GM19438 (cell line): ENCODE results near the gene LRRTM4.

Source experiments
- ATAC-seq: cut with Tn5 transposase; IDR thresholded peaks from one replicate; pipeline ENCODE4 v1.9.1; 2021; ENCODE audit warnings: low read depth; ENCODE audit not compliant: unreplicated experiment

Gene LRRTM4

DNA sequence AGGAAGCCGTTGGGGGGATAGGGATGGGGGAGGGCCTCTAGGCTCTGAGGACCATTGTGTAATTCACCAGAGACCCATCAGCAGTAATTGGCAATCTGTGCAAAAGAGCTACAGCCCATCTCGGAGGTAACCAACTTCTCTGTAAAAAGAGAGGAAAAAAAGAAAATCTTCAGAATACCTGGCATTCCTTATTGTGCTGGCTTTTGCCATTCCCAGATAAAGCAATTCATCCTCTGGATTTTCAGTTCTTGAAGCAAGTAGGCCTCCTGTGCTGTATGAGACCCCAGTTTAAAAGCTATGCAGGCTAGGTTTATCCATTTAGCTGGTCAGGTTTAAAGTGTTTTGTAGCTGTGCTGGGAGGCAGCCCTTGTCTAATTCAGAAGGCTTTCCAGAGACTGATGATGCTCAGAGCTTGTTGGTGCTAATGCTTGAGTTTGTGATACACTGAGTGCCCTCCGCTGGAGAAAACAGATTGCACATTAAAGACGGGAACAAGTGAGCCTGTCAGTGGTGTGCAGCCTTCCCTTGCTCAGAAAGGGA lies at the start of gene LRRTM4:
Gene LRRTM4, minus strand, starts transcription at position 446 of the 540 bp plus-strand sequence.
- ATAC-seq, result no peak

DNA sequence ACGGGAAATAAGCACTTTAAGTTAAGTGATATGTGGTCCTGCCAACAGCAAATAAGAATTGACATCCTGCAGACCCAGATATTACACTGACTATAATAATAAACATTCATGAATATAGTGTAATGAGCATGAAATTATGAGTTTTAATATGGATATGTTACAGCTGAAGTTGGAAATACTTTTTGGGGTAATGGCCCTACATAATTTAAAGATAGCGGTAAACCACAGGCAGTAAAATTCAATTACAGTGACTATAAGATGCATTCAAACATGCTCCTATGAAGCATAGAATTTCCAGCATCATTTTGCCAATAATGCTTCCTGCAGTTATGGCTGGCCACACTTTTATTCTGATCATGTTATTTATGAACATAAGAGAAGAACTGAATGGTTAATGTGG lies 49.4 kb upstream of the LRRTM4 start:
- ATAC-seq, result no peak

DNA sequence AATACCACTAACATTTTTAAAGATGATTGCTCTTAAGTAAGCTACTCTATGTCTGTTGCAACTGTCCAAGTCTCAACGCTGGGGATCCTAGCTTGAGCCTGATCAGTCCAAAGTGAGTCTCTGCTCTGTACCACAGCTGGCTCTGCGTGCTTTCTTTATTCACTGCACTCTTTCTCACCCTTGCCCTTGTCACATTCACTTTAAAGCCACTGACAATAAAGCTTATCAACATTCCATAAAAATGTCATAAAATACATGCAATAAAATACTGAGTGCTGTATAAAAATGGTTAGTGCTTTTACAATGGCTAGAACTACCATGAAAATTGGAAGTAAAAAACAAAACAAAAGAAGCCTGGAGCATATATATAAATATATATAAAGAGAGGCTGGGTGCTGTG lies 45.5 kb upstream of the LRRTM4 start:
- ATAC-seq, result no peak

- ATAC-seq, result no peak
Measured at GRCh38 chr2:77566582-77566981, 44.4 kb upstream of the LRRTM4 start.

- no peak for ATAC-seq
Measured at GRCh38 chr2:77566131-77566530, 44.0 kb upstream of the LRRTM4 start.

- no peak for ATAC-seq
Measured at GRCh38 chr2:77552956-77553355, 30.8 kb upstream of the LRRTM4 start.

GRCh38 chr2:77538031-77538430 lies 15.9 kb upstream of the LRRTM4 start:
- ATAC-seq, result no peak

DNA sequence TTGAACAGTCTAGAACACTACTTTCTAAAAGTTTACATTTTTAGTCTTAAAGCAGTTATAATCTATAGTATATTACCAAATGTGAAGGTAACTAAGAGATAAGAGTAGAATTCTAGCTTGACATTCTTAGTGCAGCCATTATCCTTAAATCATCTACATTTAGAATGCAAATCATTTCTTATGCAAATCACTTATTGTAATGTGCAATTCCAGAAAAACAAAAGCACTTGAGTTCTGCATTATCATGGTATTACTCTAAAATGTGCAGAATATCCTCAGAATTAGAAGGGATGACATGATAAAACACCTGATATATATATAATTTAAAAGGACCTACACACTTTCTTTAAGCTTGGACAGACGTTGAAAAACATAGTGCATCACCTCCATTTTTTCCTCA lies 712 bp upstream of the LRRTM4 start:
- ATAC-seq, result no peak

GRCh38 chr2:77521548-77521891 lies 656 bp downstream of the LRRTM4 start:
- no peak for ATAC-seq

DNA sequence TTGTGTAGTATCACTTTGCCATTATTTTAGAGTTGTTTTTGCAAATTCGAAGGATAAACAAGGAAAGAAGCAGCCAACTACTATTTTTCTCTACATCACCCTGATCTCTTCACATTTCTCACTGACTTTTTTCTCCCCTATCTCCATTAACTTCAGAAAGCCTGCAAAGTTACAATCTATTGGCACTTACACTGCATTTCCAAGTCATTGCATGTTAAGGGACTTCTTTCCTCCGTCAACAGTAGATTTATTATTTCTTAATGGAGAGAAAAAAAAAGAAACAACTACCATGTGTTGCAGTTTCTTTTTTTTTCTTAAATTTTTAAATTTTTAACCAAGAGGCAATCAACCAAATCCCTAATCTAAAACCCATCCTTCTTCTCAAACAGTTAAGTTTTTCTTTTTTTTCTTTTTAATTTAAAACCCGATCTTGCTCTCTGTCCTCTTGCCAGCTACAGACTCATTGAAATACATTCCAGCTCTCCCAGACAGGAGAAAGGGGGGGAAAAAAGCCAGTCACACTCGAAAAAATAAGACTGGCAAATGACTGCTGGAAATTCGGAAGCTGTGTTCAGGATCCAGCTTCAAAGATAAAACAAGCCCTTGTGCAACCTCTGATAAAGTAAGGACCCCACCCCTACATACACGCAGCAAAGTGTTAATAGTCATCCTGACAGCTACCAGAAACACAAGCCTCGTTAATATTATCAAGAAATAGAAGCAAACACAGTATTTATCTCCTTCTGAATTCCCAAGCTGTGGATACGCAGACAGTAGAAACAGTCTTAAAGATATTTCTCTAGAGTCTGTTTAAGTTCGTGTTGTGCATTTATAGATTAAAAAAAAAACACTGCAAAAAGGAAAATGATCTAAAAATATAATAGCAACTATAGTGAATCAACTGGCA lies 1.3 kb downstream of the LRRTM4 start:
- no peak for ATAC-seq

- ATAC-seq, result no peak
Measured at GRCh38 chr2:77519888-77520506, 2.2 kb downstream of the LRRTM4 start.

- no peak for ATAC-seq
Measured at GRCh38 chr2:77519164-77519887, 2.9 kb downstream of the LRRTM4 start.

DNA sequence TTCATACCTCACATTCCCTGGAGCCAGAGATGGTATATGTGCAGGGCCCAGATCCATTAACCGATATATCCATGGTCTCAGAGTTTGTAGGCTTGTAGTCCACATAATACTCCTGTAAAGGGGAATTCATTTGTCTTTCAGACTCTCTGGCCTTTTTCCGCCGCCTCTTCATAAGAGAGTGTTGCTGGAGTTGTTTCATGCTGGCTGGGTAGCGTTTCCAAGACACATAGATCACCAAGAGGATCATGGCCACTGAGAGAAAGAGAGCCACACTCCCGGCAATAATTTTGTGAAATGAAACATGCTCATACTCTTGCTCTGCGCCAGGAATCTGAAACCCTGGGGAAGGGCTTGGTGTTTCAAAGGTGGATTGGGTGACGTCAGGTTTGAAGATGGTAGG lies 3.9 kb downstream of the LRRTM4 start:
- no peak for ATAC-seq

- ATAC-seq, result no peak
Measured at GRCh38 chr2:77513191-77513590, 9.0 kb downstream of the LRRTM4 start.

DNA sequence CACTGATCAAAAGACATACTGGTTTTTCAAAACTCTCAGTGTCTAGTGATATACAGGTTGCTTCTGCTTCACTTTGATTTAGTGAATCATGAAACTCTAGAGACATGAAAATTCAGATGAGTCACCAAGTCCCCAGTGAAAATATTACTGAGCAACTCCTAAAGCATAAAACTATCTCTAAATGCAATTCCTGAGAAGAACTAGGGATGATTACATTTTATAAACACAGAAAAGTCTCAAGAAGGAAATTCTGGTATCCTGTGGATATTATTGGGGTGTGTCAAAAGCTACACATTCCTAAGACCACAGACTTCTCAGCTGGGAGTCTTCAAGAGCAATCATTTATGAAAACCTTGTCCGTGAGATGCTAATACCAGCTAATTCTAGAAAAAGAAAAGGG lies 9.7 kb downstream of the LRRTM4 start:
- ATAC-seq, result no peak

DNA sequence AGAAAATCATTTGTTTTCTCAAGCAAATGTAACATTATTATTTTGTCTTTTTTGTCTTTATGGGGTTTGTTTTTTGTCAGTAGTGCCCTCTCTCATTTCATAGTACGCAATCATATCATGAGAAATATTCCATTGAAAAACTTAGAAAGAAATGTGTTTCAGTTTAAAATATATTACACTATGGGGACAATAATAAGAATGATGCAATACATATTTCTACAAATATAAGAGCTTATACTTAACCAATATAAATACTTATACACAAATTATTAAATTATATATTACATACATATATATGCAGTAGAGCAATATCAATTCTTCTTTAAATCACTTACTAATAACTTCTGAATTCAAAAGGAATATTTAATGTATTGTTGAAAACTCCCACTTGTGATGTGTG lies 13.7 kb downstream of the LRRTM4 start:
- no peak for ATAC-seq

GRCh38 chr2:77507657-77508056 lies 14.5 kb downstream of the LRRTM4 start:
- no peak for ATAC-seq

GRCh38 chr2:77488141-77488540 lies 34.0 kb downstream of the LRRTM4 start:
- ATAC-seq, result no peak

- ATAC-seq, result no peak
Measured at GRCh38 chr2:77487074-77487803, 34.9 kb downstream of the LRRTM4 start.

DNA sequence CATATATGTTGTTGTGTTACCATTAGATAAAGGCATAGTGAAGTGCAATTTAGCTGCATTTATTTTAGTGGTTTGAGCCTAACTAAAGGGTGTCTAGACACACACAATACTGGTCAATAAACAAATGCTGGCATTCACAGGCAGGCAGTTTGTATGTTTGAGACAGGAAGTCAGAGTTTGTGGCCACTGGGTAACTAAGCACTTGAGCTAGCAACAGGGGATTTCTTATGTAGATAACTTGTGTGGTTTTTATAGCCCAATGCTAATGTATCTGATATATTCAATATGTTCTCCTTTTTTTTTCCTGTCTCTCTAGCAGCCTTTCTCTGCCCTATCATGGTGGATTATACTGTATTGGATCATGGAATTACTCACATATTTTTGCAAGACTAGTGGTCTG lies 38.1 kb downstream of the LRRTM4 start:
- no peak for ATAC-seq

- no peak for ATAC-seq
Measured at GRCh38 chr2:77479895-77480294, 42.3 kb downstream of the LRRTM4 start.
